GM12878 (cell line): ENCODE measurements around the gene CAMTA1. TPM values are rescaled to one million over a fixed set of nuclear protein-coding genes. Genes with fewer than 3 reads are reported as not detected.

Experiments used
- ATAC-seq: fragments of 200-7000 bp; cut with Tn5 transposase; 3 replicates; pipeline ENCODE4 v1.9.1; 2020; ENCODE audit warnings: mild to moderate bottlenecking, moderate library complexity
- BruUV-seq: library from RNA; stranded (reverse); fragments of 400-500 nt; replicated peaks from 2 replicates; lab custom pipeline; 2021; lab: Mats Ljungman, UMichigan
- CTCF ChIA-PET: fragments of 300-600 bp; sonication (Branson Sonifier 250); formaldehyde crosslinking; extraction: SDS; loops from one replicate; lab custom pipeline; 2021; ENCODE audit warnings: inconsistent platforms; lab: Yijun Ruan, JAX
- POLR2A ChIA-PET: fragments of 350-600 bp; formaldehyde crosslinking; extraction: SDS; loops from one replicate; lab custom pipeline; 2021; ENCODE audit warnings: inconsistent platforms; lab: Charles Lee
- RAD21 ChIA-PET: fragments of 300-600 bp; sonication (Branson Sonifier 250); formaldehyde crosslinking; loops from one replicate; lab custom pipeline; 2023; ENCODE audit warnings: antibody characterized with exemption; ENCODE audit not compliant: unreplicated experiment; lab: Charles Lee
- SMC1A ChIA-PET: fragments of 300-600 bp; sonication (Branson Sonifier 250); formaldehyde crosslinking; loops from one replicate; lab custom pipeline; 2023; ENCODE audit not compliant: unreplicated experiment, uncharacterized antibody; lab: Charles Lee
- DNase-seq: peaks from one replicate; pipeline ENCODE4 v3.0.0-alpha.2; 2011; ENCODE audit warnings: low read depth, low spot score
- FAIRE-seq: peaks from 3 replicates; lab custom pipeline; 2011; peaks lifted over from hg19 to GRCh38; lab: Jason Lieb, UNC
- H2AFZ ChIP-seq: 2 replicates; pipeline ENCODE4 v1.6.0; 2011; ENCODE audit warnings: low read depth, low read length, control low read depth; ENCODE audit not compliant: control insufficient read depth
- H3K27ac ChIP-seq: 2 replicates; pipeline ENCODE4 v1.5.1; 2011; ENCODE audit warnings: control low read depth; ENCODE audit not compliant: control insufficient read depth, insufficient read depth
- H3K27me3 ChIP-seq, 2 experiments: replicated peaks in 1 of 2; 2 replicates each; pipeline versions ENCODE4 v1.6.0 to v1.6.1; 2011; ENCODE audit warnings: low read length in 1 of 2; ENCODE audit not compliant: control insufficient read depth in 2 of 2, insufficient read depth in 2 of 2
- H3K36me3 ChIP-seq, 2 experiments: 2 replicates each; pipeline ENCODE4 v1.5.1; 2011; ENCODE audit warnings: low read length in 1 of 2; ENCODE audit not compliant: control insufficient read depth in 2 of 2, insufficient read depth in 2 of 2
- H3K4me1 ChIP-seq: 2 replicates; pipeline ENCODE4 v1.6.1; 2011; ENCODE audit warnings: mild to moderate bottlenecking, low read length, moderate library complexity, mixed read lengths; ENCODE audit not compliant: control insufficient read depth, insufficient read depth
- H3K4me2 ChIP-seq: 2 replicates; pipeline ENCODE4 v1.6.0; 2011; ENCODE audit warnings: control low read depth; ENCODE audit not compliant: control insufficient read depth, insufficient read depth
- H3K4me3 ChIP-seq: fragments of 200-600 bp; sonication (generic); 2 replicates; pipeline ENCODE4 v1.5.1; 2016
- H3K79me2 ChIP-seq: 2 replicates; pipeline ENCODE4 v1.6.0; 2011; ENCODE audit warnings: low read length; ENCODE audit not compliant: control insufficient read depth, insufficient read depth
- H3K9ac ChIP-seq: 2 replicates; pipeline ENCODE4 v1.8.0; 2011; ENCODE audit warnings: low read length, control low read depth, mixed read lengths; ENCODE audit not compliant: control insufficient read depth, insufficient read depth
- H3K9me3 ChIP-seq: replicated peaks from 3 replicates; pipeline ENCODE4 v1.5.1; 2011; ENCODE audit warnings: mild to moderate bottlenecking, low read length; ENCODE audit not compliant: control insufficient read depth, insufficient read depth
- H4K20me1 ChIP-seq: 2 replicates; pipeline ENCODE4 v1.6.0; 2011; ENCODE audit not compliant: control insufficient read depth, insufficient read depth
- CEBPZ ChIP-seq: fragments of 150-350 bp; IDR thresholded peaks from 2 replicates; pipeline ENCODE4 v1.6.1; 2016; ENCODE audit warnings: low read depth, low read length
- HDAC2 ChIP-seq: fragments of 200-600 bp; sonication (generic); IDR thresholded peaks from 2 replicates; pipeline ENCODE4 v1.6.1; 2017
- JUNB ChIP-seq: IDR thresholded peaks from 2 replicates; pipeline ENCODE4 v1.6.1; 2016; ENCODE audit warnings: antibody characterized with exemption, mild to moderate bottlenecking
- POLR2A ChIP-seq: IDR thresholded peaks from 2 replicates; pipeline ENCODE4 v1.6.1; 2011; ENCODE audit warnings: low read depth, mild to moderate bottlenecking, low read length
- POLR2AphosphoS5 ChIP-seq: IDR thresholded peaks from 2 replicates; pipeline ENCODE4 v1.6.1; 2011; ENCODE audit warnings: mild to moderate bottlenecking, low read length, inconsistent platforms
- RB1 ChIP-seq: fragments of 450-650 bp; formaldehyde crosslinking; IDR thresholded peaks from 2 replicates; pipeline ENCODE4 v1.6.1; 2017; ENCODE audit warnings: mild to moderate bottlenecking, borderline replicate concordance
- SRF ChIP-seq, 2 experiments: IDR thresholded peaks; 2 replicates each; pipeline ENCODE4 v1.6.1; 2011; ENCODE audit warnings: low read depth in 2 of 2, low read length in 2 of 2, mild to moderate bottlenecking in 1 of 2, moderate library complexity in 1 of 2
- TARDBP ChIP-seq: IDR thresholded peaks from 2 replicates; pipeline ENCODE4 v1.6.1; 2016; ENCODE audit warnings: borderline replicate concordance
- TCF12 ChIP-seq: IDR thresholded peaks from 2 replicates; pipeline ENCODE4 v1.6.1; 2011; ENCODE audit warnings: low read depth, mild to moderate bottlenecking, low read length
- TCF7 ChIP-seq: IDR thresholded peaks from 2 replicates; pipeline ENCODE4 v1.6.1; 2014; ENCODE audit warnings: antibody characterized with exemption, borderline replicate concordance
- YBX1 ChIP-seq: fragments of 450-650 bp; IDR thresholded peaks from 2 replicates; pipeline ENCODE4 v1.6.1; 2016; ENCODE audit warnings: antibody characterized with exemption
- ZBED1 ChIP-seq: IDR thresholded peaks from 2 replicates; pipeline ENCODE4 v1.6.1; 2016; ENCODE audit warnings: borderline replicate concordance
- ZBTB33 ChIP-seq: fragments of 450-650 bp; IDR thresholded peaks from 2 replicates; pipeline ENCODE4 v1.6.1; 2017; ENCODE audit warnings: mild to moderate bottlenecking
- ZNF24 ChIP-seq: fragments of 450-650 bp; IDR thresholded peaks from 2 replicates; pipeline ENCODE4 v1.6.1; 2017; ENCODE audit warnings: antibody characterized with exemption, mild to moderate bottlenecking
- WGBS: methylation state at CpG from one replicate; pipeline ENCODE4 v1.1.6; 2016; ENCODE audit warnings: low lambda C conversion rate; ENCODE audit not compliant: insufficient replicate concordance, insufficient coverage; ENCODE audit errors: missing lambda C conversion rate; 5-methylcytosine and 5-hydroxymethylcytosine counted together
- in situ Hi-C: fragments of 300-500 bp; cut with MboI; formaldehyde crosslinking; loops from 9 replicates; pipeline ENCODE4 v1.14.3; 2018; ENCODE audit warnings: mixed read lengths
- intact Hi-C: fragments of 100-400 bp; cut with micrococcal nuclease; formaldehyde crosslinking; loops from one replicate; pipeline ENCODE4 v1.14.2; 2022; ENCODE audit not compliant: unreplicated experiment
- polyA plus RNA-seq, 11 experiments: library from polyadenylated mRNA; depleted of rRNA in 4 of 11; unstranded in 6 of 11; stranded (reverse) in 5 of 11; fragments of >200 nt; fragmentation: Nextera tagmentation in 4 of 11; fragmentation: Illumina TruSeq in 1 of 11; extraction: Ambion mirVana in 4 of 11; extraction: Trizol in 1 of 11; gene quantifications; 1 replicate in 1 of 11; 2 replicates in 10 of 11; pipeline versions ENCODE4 v1.2.1 to v1.2.3, GENCODE V29; 2011 to 2016; ENCODE audit warnings: inconsistent platforms in 2 of 11, missing spikeins in 2 of 11, low read depth in 1 of 11
- total RNA-seq, 4 experiments: library from RNA; depleted of rRNA in 3 of 4; stranded (reverse); fragments of >200 nt in 3 of 4; fragmentation: Illumina TruSeq in 1 of 4; extraction: Trizol in 1 of 4; gene quantifications; 2 replicates each; pipeline versions ENCODE4 v1.2.1 to v1.2.3, GENCODE V29; 2013 to 2021
- TF ChIP-seq, protein P1 (sequence below): fragments of 450-650 bp; conservative IDR thresholded peaks from 2 replicates; pipeline ENCODE4 v1.6.1; 2017; ENCODE audit warnings: mild to moderate bottlenecking, moderate library complexity

Gene CAMTA1
- total and polyA plus RNA-seq, 10 of the 15 experiments (the other 5 are each of a cell fraction or from before 2014, with no cell fraction given), result 37.7 to 148 (median 76.4) TPM

- FAIRE-seq, result no peak
- ATAC-seq, result no peak
- BruUV-seq, result no TSS peak
Observed at GRCh38 chr1:7257225-7257624, 472.0 kb downstream of the CAMTA1 start.

More at GRCh38 chr1:7257225-7257624, 472.0 kb downstream of the CAMTA1 start:
- RAD21 ChIA-PET, result no interaction called here
- TF ChIP-seq YBX1, result no peak
- TF ChIP-seq JUNB, result no peak
- TF ChIP-seq POLR2A, result no peak
- no peak for TF ChIP-seq ZBED1
- TF ChIP-seq, protein P1, sequence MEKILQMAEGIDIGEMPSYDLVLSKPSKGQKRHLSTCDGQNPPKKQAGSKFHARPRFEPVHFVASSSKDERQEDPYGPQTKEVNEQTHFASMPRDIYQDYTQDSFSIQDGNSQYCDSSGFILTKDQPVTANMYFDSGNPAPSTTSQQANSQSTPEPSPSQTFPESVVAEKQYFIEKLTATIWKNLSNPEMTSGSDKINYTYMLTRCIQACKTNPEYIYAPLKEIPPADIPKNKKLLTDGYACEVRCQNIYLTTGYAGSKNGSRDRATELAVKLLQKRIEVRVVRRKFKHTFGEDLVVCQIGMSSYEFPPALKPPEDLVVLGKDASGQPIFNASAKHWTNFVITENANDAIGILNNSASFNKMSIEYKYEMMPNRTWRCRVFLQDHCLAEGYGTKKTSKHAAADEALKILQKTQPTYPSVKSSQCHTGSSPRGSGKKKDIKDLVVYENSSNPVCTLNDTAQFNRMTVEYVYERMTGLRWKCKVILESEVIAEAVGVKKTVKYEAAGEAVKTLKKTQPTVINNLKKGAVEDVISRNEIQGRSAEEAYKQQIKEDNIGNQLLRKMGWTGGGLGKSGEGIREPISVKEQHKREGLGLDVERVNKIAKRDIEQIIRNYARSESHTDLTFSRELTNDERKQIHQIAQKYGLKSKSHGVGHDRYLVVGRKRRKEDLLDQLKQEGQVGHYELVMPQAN, result no peak
- no peak for TF ChIP-seq RB1
- TF ChIP-seq CEBPZ, result no peak
- TF ChIP-seq HDAC2, result no peak
- TF ChIP-seq TCF7, result no peak
- TF ChIP-seq POLR2AphosphoS5, result no peak
- TF ChIP-seq TARDBP, result no peak
- TF ChIP-seq ZBTB33, result no peak
- TF ChIP-seq ZNF24, result no peak
- no peak for TF ChIP-seq TCF12
- no peak for TF ChIP-seq SRF (IDR thresholded peaks at IDR 0.05; ENCODE audit: low read depth in 2 of 2, low read length in 2 of 2)
- DNase-seq, result no peak
- SMC1A ChIA-PET, result no interaction called here
- in situ Hi-C loops (no loop called here), intact Hi-C loops (no loop called here)
- Histone ChIP-seq H3K4me1 (no peaks in the 10 kb centered on the region), H4K20me1 (no peaks in the 10 kb centered on the region), H3K4me2 (no peak overlapping the region), H3K79me2 (no peaks in the 10 kb centered on the region), H3K36me3 (no peaks in the 10 kb centered on the region), H3K27me3 (peaks cover 0 to 1% of the 10 kb centered on the region in 2 experiments; a peak in 1 of 4 replicates), H3K4me3 (no peak overlapping the region), H3K27ac (no peak overlapping the region), H3K9ac (no peak overlapping the region), H3K9me3 (no peaks in the 10 kb centered on the region), H2AFZ (no peak overlapping the region)
- WGBS, result 19% methylated on average over 10 of the region's 10 CpGs
- CTCF ChIA-PET, result no interaction called here
- POLR2A ChIA-PET, result no interaction called here
